HG03159 (cell line): ENCODE data around the gene TMEM106C.
"Not testable (repeated sequence)": the region's sequence is repeated elsewhere in the genome, so short reads cannot be mapped to it uniquely, and the experiment has no call there.

ENCODE experiments used
- ATAC-seq: cut with Tn5 transposase; IDR thresholded peaks from one replicate; pipeline ENCODE4 v1.9.1; 2021; ENCODE audit warnings: mild to moderate bottlenecking, moderate library complexity; ENCODE audit not compliant: unreplicated experiment

Gene TMEM106C

DNA sequence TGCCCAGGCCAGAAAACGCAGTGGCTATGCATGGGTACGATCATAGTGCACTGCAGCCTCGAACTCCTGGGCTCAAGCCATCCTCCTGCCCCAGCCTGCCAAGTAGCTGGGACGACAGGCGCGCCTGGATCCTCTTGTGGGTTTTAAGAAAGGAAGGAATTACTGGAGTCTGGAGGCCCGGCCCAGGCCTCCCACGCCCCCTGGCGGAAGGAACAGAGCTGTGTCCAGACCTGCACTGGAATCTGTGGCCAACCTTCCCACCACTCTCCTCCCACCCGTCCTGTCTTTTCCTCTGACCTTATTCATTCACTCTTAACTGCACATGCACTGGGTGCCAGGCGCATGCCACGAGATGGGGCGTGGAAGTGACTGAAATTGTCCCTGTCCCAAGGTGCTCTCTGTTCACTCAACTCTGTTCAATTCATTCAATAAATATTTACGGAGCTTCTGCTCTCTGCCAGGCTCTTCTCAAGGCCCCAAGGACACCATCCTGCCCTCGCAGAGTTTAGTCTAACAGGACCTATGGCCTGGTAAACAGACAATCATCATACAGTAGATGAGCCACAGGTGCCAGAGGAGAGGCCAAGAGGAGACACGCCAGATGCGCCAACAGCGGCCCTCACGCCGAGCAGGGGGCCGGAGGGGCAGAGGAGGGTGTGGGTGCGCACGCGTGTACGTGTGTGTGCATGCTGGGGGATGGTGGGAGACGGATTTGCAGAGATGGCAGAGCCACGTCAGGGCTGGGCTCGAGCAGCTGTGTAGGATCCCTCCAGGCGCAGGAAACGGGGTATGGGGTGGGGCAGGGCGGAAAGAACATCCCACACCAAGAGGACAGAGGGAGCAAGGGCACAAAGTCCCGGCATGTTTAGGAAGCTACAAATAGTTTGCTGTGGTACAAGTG is 13.7 kb upstream of the TMEM106C start:
- no peak for ATAC-seq

DNA sequence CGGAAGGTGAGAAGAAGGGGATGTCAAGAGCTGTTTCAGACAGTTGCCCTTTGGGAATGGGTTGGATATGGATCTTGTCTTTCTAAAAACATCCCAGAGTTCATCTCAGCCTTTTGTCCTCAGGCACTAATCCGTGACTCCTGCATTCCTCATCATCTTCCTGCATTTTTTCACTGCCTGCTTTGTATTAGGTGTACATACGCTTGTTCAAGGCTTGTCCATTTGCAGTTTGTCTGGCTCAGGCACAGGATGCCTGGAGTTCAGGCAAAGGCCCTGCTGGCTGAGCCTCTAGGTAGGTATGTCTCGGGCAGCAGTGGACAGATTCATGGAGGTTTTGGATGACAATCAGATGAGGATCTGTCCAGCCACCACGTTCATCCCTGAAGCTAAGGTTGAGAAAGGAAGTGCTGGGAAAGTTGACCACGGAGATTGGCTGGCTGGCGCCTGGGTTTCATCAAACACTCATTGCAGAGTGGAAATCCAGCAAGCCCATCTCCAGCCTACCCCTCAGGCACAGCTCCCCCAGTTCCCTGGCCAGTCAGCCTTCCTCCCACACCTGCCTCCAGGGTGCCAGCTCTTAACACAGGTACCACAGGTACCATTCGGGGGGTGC is 12.4 kb upstream of the TMEM106C start:
- ATAC-seq: no peak

DNA sequence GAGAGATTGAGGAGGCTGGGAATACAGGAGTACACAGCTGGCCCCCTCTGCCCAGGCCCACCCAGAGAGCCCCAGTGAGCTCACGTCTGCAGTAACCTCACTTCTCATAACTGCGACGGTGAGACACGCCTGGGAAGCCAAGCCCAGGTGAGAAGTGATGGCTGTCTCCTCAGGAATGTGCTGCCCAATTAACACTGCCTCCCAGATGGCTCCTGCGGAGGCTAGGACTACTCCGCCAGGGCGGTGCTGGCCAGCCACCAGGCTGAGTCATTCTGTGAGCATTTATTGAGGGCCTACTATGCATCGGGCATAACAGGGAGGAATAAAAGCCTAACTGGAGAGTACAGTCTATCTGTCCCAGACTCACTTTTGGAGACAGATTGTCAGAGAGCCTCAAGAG is 9.3 kb upstream of the TMEM106C start:
- no peak for ATAC-seq

DNA sequence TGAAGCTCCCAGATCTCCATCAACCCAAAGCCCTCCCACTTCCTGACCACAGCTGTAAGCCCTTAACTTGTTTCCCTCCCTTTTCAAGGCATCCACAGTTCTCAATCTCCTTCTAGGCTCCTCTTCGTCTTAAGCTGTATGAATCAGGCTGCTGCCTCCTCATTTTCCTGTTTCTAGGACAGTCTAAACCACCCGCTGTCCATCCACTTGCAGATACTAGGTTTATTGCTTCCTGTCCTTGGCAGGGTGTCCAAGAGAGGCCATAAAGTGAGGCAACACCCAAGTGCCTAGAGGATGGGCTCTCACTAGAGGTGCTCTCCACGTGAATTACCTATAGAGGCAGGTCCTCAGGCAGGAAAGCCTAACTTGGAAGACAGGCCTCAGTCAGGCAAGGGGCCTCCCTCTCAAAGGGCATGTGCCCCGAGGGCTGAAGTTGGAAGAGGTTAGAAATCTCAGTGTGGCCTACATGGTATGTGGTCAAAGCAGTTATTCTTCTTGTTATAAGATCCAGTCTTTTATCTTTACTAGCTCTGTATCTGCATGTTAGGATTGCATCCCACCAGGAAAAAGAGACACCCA is 8.8 kb upstream of the TMEM106C start:
- ATAC-seq: no peak

DNA sequence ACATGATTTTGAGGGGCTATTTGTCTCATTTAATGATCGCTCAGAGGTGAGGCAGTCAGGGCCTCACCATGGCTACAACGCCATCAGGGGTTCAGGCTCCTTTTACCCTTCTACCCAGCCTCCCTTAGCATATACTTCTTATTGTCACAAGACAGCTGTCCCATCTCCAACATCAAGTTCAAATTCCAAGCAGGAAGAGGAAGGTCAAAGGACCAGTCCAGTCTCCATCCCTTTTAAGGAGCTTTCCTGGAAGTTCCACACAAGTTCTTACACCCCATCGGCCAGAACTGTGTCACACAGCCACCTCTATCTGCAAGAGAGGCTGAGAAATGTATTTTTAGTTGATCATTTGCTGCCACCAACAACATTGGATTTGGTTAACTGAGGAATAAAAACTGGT is 8.3 kb upstream of the TMEM106C start:
- ATAC-seq: no peak

DNA sequence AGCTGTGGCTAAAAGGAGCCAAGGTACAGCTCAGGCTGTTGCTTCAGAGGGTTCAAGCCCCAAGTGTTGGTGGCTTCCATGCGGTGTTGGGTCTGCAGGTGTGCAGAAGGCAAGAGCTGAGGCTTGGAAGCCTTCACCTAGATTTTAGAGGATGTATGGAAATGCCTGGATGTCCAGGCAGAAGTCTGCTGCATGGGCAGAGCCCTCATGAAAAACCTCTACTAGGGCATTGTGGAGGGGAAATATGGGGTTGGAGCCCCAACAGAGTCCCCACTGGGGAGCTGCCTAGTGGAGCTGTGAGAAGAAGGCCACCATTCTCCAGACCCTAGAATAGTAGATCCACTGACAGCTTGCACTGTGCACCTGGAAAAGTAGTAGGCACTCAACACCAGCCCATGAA is 5.7 kb upstream of the TMEM106C start:
- not testable (repeated sequence) for ATAC-seq

DNA sequence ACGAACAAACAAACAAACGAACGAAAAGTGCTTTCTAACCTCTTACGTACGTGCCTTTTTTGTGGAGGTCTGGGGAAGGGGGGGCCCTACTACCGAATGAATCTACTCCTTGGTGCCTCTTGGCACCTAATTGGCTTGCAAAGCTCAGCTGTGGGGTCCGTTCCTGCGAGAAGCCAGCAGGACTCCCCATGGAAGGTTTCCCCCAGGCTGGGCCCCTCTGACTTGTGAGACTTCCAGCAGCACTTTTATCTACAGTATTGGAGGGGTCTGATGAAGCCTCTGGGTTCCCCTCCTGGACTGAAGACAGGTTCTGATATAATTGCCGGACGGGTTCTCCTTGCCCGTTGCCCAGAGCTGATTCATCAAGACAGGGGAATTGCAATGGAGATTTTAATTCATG is 1.2 kb upstream of the TMEM106C start:
- ATAC-seq: no peak

DNA sequence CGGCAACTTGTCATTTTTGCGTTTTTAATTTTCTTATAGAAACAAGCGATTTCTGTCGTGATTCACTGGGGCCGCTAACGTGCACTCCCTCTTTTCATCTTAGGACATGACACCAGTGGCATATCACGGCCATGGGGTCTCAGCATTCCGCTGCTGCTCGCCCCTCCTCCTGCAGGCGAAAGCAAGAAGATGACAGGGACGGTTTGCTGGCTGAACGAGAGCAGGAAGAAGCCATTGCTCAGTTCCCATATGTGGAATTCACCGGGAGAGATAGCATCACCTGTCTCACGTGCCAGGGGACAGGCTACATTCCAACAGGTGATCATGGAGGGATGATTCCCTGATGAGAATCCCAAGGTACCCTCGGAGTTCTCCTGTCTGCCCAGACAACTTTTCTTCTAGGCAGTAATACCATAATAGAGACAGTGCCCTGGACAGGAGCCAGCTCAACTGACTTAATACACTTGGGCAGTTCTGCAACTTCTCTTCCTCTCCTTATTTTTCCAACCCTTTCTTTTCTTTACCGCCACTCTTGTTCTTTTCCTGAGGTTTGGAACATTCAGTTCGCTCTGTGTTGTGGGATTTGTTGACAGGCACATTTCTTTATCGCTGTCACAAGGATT is 821 bp downstream of the TMEM106C start:
- ATAC-seq: no peak

DNA sequence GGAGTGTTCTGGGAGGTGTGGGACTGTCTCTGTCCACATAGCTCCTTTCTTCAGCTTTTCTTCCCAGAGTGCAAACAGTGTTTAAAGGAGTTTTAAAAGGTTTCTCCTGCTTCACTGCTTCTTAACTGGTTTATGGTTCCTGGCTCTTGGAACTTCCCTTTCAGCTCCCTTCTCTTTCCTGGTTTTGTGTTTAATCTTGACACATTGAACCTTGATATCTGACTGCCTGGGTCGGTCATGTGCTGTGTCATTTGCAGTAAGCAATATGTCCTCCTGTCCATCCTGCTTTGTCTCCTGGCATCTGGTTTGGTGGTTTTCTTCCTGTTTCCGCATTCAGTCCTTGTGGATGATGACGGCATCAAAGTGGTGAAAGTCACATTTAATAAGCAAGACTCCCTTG is 2.2 kb downstream of the TMEM106C start:
- ATAC-seq: no peak

DNA sequence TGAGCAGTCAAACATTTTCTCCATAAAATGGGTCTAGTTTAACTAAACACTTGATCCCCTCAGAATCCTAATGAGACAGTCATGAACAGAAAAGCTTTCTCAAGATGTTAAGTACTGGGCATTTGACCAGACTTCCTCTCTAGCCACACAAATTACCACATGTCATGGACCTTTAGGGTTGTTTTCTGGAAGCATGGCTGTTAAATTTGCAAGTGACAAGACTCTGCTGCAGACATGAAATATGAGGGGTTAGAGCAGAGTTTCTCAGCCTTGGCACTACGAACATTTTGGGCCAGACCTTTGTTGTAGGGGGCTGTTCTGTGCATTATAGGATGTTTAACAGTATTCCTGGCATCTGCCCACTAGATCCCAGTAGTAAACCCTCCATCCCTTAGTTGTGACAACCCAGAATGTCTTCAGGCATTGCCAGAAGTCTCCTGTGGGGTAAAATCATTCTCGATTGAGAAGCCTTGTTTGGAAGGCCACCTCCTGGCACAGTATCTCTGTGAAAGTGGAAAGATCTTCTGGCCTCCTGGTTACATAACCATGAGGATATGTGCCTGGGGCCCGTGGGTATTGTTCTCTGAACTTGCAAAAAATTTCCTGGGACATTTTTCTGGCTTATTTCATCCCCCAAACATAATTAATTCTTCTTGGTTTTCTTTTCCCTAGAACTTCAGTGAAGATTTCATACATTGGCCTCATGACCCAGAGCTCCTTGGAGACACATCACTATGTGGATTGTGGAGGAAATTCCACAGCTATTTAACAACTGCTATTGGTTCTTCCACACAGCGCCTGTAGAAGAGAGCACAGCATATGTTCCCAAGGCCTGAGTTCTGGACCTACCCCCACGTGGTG is 4.3 kb downstream of the TMEM106C start:
- no peak for ATAC-seq

DNA sequence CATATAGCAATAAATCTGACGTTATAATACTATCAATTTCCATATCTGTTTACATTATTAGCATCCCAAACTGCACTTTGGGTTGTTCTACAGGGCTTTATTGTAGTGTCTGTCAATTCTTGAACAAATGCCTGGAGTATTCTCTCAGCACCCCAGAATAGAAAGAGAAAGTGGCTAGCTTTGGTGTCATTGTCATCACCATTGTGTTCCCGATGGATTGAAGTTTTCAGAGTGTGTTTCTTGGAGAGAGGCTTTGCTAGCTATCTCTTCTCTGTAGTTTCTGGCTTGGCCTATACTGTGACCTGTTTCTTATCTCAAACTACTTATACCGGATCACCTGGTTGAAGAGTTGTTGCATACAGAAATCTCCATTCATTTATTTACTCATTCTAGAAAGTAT is 6.4 kb downstream of the TMEM106C start:
- ATAC-seq: no peak

DNA sequence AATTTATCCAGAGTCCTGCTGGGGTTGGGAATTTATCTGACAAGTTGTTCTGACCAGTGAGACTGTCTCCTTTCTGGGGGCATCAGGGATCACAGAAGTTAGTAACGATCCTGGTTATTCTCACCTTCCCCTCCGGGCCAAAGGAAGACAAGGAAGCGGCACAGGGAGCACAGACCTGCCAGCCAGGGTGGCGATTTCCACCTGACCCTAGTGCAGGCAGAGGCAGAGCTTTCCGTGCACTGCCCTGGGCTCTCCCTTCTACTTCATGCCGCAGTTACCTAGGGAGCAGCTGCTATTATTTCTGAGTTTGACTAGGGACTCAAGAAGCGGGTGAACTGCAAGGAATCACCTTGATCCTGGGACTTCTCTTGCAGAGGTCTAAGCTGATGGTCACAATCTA is 7.4 kb downstream of the TMEM106C start:
- ATAC-seq: no peak

DNA sequence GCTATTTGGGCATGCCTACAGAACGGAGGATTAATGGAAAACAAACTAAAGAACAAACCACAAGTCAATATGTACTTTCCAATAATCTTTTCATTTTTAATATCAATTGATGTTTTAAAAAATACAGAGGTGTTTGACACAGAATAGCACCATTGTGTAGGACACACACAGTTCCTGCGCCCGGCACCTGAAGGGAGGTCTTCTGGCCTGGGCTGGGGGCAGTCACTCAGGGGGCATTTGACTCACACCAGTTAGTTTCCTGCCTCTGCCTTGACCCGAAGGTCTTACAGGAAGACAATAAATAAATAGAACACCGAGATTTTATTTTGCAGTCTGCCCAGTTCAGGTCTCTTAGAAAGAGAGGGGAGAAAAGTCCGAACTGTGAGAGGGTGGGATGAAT is 9.5 kb downstream of the TMEM106C start:
- ATAC-seq: no peak

DNA sequence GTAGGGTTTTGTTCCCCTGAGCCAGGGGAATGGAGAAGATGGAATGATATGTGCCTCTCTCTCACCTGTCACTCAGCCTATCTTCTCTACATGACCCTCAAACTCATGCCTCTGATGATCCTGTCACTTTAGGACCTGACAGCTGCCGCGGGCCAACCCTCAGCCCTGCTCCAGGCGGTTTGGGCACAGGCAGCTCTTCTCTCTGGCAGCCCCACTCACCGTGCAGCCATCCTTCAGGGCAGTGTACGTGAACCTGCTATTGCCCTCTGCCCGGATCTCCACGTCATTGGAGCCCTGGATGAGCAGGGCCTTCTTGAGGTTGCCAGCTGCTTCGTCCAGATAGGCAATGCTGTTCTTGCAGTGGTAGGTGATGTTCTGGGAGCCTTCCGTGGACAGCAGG is 10.5 kb downstream of the TMEM106C start:
- ATAC-seq: no peak

DNA sequence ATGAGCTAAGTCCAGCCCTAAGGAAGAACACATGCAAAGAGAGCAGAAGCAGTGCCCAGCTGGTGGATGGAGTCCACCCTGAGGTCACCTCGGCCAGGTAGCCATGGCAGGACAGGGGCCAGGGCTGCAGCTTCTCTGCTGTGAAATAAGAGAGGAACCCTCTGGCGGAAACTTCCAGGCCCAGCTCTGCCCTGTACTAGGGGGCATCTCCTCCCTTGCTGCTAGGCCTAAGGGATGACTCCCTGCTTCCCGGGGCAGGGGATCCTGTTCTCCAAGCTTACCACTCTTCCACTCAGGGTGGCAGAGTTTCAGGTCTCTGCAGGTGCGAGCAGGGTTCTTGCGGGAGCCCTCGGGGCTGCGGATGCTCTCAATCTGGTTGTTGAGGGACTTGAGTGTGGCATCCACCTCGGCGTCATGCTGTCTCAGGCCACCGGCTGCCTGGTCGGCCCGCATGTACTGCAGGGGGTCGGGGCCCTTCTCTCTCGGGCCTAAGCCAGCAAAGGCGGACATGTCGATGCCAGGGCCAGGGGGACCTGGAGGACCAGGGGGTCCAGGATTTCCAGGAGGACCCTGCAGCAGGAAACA is 11.7 kb downstream of the TMEM106C start:
- ATAC-seq: no peak

DNA sequence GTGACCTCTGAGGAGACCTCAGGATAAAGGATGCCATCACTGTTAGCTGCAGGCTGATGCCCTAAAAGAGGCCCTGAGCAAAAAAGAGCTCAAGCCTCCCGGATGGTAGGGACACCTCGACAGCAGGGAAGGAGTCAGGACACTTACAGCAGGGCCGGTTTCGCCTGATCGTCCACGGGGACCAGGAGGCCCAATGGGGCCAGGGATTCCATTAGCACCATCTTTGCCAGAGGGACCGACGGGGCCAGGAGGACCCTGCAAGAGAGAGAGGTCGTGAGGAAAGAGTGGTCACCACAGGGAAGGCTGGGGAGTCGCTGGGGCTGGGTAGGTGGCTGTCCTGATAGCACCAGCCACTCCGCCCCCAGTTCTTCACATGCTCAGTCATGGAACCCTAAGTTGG is 12.4 kb downstream of the TMEM106C start:
- no peak for ATAC-seq

DNA sequence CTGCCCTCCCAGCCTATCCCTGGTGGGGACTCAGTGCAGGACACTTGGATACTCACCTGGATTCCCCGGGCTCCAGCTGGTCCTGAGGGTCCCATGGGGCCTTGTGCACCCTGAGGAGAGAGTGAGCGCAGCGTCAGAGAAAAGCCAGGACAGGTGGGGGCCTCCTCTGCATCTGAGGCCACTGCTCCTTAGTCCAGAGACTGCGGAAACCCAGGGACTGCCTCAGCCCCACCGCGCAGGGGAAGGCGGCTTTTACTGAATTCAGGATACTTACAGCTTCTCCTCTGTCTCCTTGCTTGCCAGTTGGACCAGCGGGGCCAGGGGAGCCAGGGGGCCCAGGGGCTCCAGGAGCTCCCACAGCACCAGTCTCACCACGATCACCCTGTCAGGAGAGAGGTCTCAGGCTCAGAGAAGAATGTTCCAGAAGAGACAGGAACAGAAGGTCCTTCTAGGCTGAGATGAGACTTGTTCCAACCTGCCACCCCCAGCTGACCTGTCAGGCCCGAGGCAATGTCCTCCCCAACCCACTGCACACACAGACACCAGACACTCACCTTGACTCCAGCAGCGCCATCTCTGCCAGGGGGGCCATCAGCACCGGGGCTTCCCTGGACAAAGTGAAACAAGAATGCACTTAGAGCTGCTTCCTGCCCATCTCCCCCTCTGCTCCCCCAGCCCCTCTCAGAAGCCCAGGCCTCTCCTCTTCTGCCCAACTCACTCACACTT is 13.8 kb downstream of the TMEM106C start:
- ATAC-seq: no peak

DNA sequence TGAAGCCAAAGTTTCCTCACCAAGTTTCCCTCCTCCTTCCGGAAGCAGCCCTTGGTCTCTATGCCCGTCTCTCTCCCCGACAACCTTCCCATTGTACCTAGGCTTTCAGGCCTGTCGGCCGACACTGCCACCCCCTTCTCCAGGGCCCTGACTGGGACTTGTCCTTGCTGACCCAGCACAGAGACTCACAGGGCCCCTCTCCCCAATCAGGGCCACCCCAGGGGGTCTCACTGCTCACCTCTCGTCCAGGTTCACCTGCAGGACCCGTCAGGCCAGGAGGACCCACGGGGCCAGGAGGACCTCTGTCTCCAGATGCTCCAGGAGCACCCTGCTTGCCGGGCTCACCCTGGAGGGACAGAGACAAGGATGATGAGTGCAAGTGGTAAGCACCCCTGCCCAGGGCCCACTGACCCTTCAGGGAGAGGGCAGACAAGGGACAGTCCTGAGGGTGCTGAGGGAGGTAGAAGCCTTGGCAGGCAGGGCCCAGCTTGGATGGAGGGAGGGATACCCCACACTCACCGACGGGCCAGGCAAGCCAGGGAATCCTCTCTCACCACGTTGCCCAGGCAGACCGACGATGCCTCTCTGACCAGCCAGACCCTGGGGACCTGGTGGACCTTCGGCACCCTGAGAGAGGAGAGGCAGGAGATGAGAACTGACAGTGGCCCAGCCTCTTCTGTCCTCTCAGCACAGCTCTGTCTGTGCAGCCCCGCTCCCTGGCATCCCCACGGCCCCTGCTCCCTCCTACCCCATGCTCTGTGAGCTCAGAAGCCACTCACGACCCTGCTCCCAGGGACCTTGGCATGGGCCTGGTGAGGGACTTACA is 14.6 kb downstream of the TMEM106C start:
- no peak for ATAC-seq

DNA sequence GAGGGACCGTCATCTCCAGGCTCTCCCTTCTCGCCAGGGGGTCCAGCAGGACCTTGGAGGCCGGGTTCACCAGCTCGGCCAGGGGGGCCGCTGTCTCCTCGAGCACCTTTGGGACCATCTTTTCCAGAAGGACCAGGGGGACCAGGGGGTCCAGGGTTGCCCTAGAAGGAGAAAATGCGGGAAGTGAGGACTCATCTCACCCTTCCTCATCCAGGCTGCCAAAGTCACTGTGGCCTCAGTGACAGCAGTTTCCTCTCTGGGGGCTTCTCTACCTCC is 15.1 kb downstream of the TMEM106C start:
- ATAC-seq: no peak
